GM21737 (cell line): ENCODE measurements around the gene DOCK10.

Experiments used
- ATAC-seq: cut with Tn5 transposase; IDR thresholded peaks from one replicate; pipeline ENCODE4 v1.9.1; 2021; ENCODE audit warnings: mild to moderate bottlenecking, moderate library complexity; ENCODE audit not compliant: unreplicated experiment

Gene DOCK10

GRCh38 chr2:224846686-224847085, 195.6 kb downstream of the DOCK10 start:
- no peak for ATAC-seq

GRCh38 chr2:224846161-224846560, 196.1 kb downstream of the DOCK10 start:
- ATAC-seq = no peak

GRCh38 chr2:224843141-224843540, 199.1 kb downstream of the DOCK10 start:
- ATAC-seq = no peak

- no peak for ATAC-seq
Observed at GRCh38 chr2:224841910-224842309, 200.4 kb downstream of the DOCK10 start.

- no peak for ATAC-seq
Observed at GRCh38 chr2:224838335-224838734, 203.9 kb downstream of the DOCK10 start.

- no peak for ATAC-seq
Observed at GRCh38 chr2:224837558-224837957, 204.7 kb downstream of the DOCK10 start.

- no peak for ATAC-seq
Observed at GRCh38 chr2:224837066-224837465, 205.2 kb downstream of the DOCK10 start.

GRCh38 chr2:224836263-224836662, 206.0 kb downstream of the DOCK10 start:
- no peak for ATAC-seq

- ATAC-seq = no peak
Observed at GRCh38 chr2:224835405-224835804, 206.9 kb downstream of the DOCK10 start.

GRCh38 chr2:224833986-224834385, 208.3 kb downstream of the DOCK10 start:
- no peak for ATAC-seq

- no peak for ATAC-seq
Observed at GRCh38 chr2:224832207-224832606, 210.1 kb downstream of the DOCK10 start.

GRCh38 chr2:224831530-224831929, 210.7 kb downstream of the DOCK10 start:
- ATAC-seq = no peak

GRCh38 chr2:224820283-224820991, 221.8 kb downstream of the DOCK10 start:
- ATAC-seq = no peak

GRCh38 chr2:224819075-224819474, 223.2 kb downstream of the DOCK10 start:
- no peak for ATAC-seq

GRCh38 chr2:224817676-224818075, 224.6 kb downstream of the DOCK10 start:
- ATAC-seq = no peak

- no peak for ATAC-seq
Observed at GRCh38 chr2:224816816-224817215, 225.5 kb downstream of the DOCK10 start.

GRCh38 chr2:224813578-224813977, 228.7 kb downstream of the DOCK10 start:
- ATAC-seq = no peak

- ATAC-seq = no peak
Observed at GRCh38 chr2:224807153-224807964, 234.9 kb downstream of the DOCK10 start.

- ATAC-seq = no peak
Observed at GRCh38 chr2:224803930-224804329, 238.3 kb downstream of the DOCK10 start.

- ATAC-seq = no peak
Observed at GRCh38 chr2:224802407-224802806, 239.9 kb downstream of the DOCK10 start.

- ATAC-seq = no peak
Observed at GRCh38 chr2:224801360-224801759, 240.9 kb downstream of the DOCK10 start.

- ATAC-seq = no peak
Observed at GRCh38 chr2:224799691-224800090, 242.6 kb downstream of the DOCK10 start.
